ENCODE results near the gene AGPAT2.

The AGPAT2 gene

GRCh38 chr9:136685790-136686533 lies 1.3 kb downstream of the AGPAT2 start:
- no peak for DNase-seq

- DNase-seq: no peak
Observed at GRCh38 chr9:136685216-136685615, 2.0 kb downstream of the AGPAT2 start.

GRCh38 chr9:136684799-136685198 lies 2.5 kb downstream of the AGPAT2 start:
- no peak for DNase-seq

- no peak for DNase-seq
Observed at GRCh38 chr9:136684339-136684738, 2.9 kb downstream of the AGPAT2 start.

- DNase-seq: no peak
Observed at GRCh38 chr9:136683755-136684154, 3.5 kb downstream of the AGPAT2 start.

GRCh38 chr9:136683173-136683745 lies 4.0 kb downstream of the AGPAT2 start:
- no peak for DNase-seq

GRCh38 chr9:136682710-136683109 lies 4.5 kb downstream of the AGPAT2 start:
- DNase-seq: no peak

GRCh38 chr9:136681945-136682699 lies 5.1 kb downstream of the AGPAT2 start:
- DNase-seq: no peak

GRCh38 chr9:136681029-136681428 lies 6.2 kb downstream of the AGPAT2 start:
- DNase-seq: no peak

GRCh38 chr9:136679431-136679941 lies 7.8 kb downstream of the AGPAT2 start:
- DNase-seq: no peak

GRCh38 chr9:136678624-136679023 lies 8.6 kb downstream of the AGPAT2 start:
- DNase-seq: no peak

GRCh38 chr9:136678034-136678433 lies 9.2 kb downstream of the AGPAT2 start:
- DNase-seq: no peak

GRCh38 chr9:136676920-136677686 lies 10.2 kb downstream of the AGPAT2 start:
- DNase-seq: no peak

GRCh38 chr9:136676297-136676794 lies 10.9 kb downstream of the AGPAT2 start:
- no peak for DNase-seq

GRCh38 chr9:136675477-136676296 lies 11.6 kb downstream of the AGPAT2 start:
- DNase-seq: no peak

GRCh38 chr9:136674786-136675349 lies 12.4 kb downstream of the AGPAT2 start:
- DNase-seq: no peak

- DNase-seq: no peak
Observed at GRCh38 chr9:136673975-136674785, 13.1 kb downstream of the AGPAT2 start.

GRCh38 chr9:136673088-136673974 lies 13.9 kb downstream of the AGPAT2 start:
- DNase-seq: no peak

GRCh38 chr9:136672431-136673087 lies 14.7 kb downstream of the AGPAT2 start:
- DNase-seq: no peak
